DND-41 (cell line): ENCODE results near the gene DRC7.
"Not testable (repeated sequence)": the region's sequence is repeated elsewhere in the genome, so short reads cannot be mapped to it uniquely, and the experiment has no call there.

ENCODE experiments used
- ATAC-seq: fragments of 200-7000 bp; cut with Tn5 transposase; 3 replicates; pipeline ENCODE4 v1.9.1; 2021; ENCODE audit warnings: low read depth; ENCODE audit not compliant: insufficient read depth
- DNase-seq: peaks from one replicate; pipeline ENCODE4 v3.0.0-alpha.2; 2020
- H2AFZ ChIP-seq: 2 replicates; pipeline ENCODE4 v1.6.0; 2012; ENCODE audit warnings: low read depth, low read length
- H3K27ac ChIP-seq: 2 replicates; pipeline ENCODE4 v1.5.1; 2012; ENCODE audit warnings: low read length, inconsistent platforms
- H3K27me3 ChIP-seq: fragments of 200-600 bp; sonication (generic); 2 replicates; pipeline ENCODE4 v1.6.0; 2012; ENCODE audit warnings: low read length, mild to moderate bottlenecking, inconsistent platforms; ENCODE audit not compliant: insufficient read depth, poor library complexity
- H3K36me3 ChIP-seq: 2 replicates; pipeline ENCODE4 v1.5.1; 2012; ENCODE audit warnings: low read length, inconsistent platforms; ENCODE audit not compliant: insufficient read depth
- H3K4me1 ChIP-seq: 2 replicates; pipeline ENCODE4 v1.5.1; 2012; ENCODE audit warnings: mild to moderate bottlenecking, low read length; ENCODE audit not compliant: insufficient read depth
- H3K4me2 ChIP-seq: 2 replicates; pipeline ENCODE4 v1.6.0; 2012; ENCODE audit warnings: mild to moderate bottlenecking, moderate library complexity, low read length, inconsistent platforms; ENCODE audit not compliant: insufficient read depth
- H3K4me3 ChIP-seq, 2 experiments: fragments of 200-600 bp in 1 of 2; shearing (Covaris generic) in 1 of 2; 2 replicates each; pipeline ENCODE4 v1.5.1; 2012 to 2016; ENCODE audit warnings: inconsistent platforms in 2 of 2, low read length in 2 of 2, mild to moderate bottlenecking in 2 of 2, low read depth in 1 of 2, moderate library complexity in 1 of 2
- H3K79me2 ChIP-seq: 2 replicates; pipeline ENCODE4 v1.6.0; 2012; ENCODE audit warnings: low read length, inconsistent platforms; ENCODE audit not compliant: insufficient read depth
- H3K9ac ChIP-seq: 2 replicates; pipeline ENCODE4 v1.6.0; 2012; ENCODE audit warnings: low read depth, mild to moderate bottlenecking, inconsistent platforms, low read length, moderate library complexity
- H3K9me3 ChIP-seq: 2 replicates; pipeline ENCODE4 v1.5.1; 2012; ENCODE audit warnings: low read length, moderate library complexity, mild to moderate bottlenecking, inconsistent platforms; ENCODE audit not compliant: insufficient read depth, severe bottlenecking
- H4K20me1 ChIP-seq: 2 replicates; pipeline ENCODE4 v1.6.0; 2012; ENCODE audit warnings: low read length; ENCODE audit not compliant: insufficient read depth
- EZH2 ChIP-seq: IDR thresholded peaks from 3 replicates; pipeline ENCODE4 v1.6.1; 2012; ENCODE audit warnings: borderline replicate concordance, low read depth, mild to moderate bottlenecking, moderate library complexity, low read length, inconsistent platforms; ENCODE audit not compliant: severe bottlenecking
- TF ChIP-seq, protein P1 (sequence below): IDR thresholded peaks from 2 replicates; pipeline ENCODE4 v1.5.1; 2012; ENCODE audit warnings: borderline replicate concordance, low read length, moderate library complexity, mild to moderate bottlenecking; ENCODE audit not compliant: poor library complexity, severe bottlenecking; ENCODE audit errors: extremely low read depth

Gene DRC7

DNA sequence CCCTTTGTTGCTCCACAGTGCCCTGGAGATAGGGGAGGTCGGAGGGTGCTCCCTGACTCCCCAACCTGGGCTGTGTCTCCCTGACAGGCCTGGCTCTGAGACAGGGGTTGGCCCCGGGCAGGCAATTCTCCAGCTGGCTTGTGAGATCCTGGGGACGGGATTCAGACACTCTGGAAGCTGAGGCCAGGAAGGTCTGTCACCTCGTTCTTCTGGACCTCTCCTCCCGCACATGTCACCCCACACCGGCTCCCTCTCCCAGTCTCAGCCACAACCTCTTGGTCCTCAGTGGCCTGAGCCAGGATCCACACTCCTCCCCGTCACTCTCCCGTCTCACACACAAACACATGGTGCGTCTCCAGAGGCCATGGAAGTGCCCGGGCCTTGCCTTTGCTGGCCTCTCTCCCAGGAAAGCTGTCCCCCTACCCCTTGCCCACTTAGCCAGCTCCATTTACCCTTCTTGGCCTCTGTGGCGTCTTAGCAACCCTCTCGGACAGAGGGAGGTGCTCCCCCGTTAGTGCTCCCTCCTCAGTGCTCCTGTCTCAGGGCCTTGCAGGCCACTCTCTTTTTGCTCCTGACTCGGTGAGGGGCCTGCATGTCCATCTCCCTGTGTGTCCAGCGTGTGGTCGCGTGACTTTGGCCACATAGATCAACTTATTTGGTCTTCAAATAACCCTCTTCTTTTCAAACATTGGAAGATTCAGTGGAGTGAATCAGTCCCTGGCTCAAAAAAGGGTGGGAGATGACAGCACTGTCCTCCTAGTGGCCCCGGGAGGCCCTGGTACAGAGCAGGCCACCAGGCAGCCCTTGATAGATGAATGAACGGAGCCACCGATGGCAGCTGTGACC, 25.8 kb upstream of the DRC7 start:
- H4K20me1 ChIP-seq: no peaks in the 10 kb centered on the region
- H3K4me1 ChIP-seq: no peaks in the 10 kb centered on the region
- no peaks in the 10 kb centered on the region for H3K9me3 ChIP-seq
- DNase-seq (no peak), ATAC-seq (peak; percentile 9; the same call in 1 of the 3 replicates)
- no peak overlapping the region for H3K9ac ChIP-seq
- no peaks in the 10 kb centered on the region for H3K36me3 ChIP-seq
- no peak overlapping the region for H3K4me3 ChIP-seq
- H3K27me3 ChIP-seq: peaks cover 14% of the 10 kb centered on the region
- no peaks in the 10 kb centered on the region for H3K79me2 ChIP-seq
- no peak overlapping the region for H3K4me2 ChIP-seq
- no peak overlapping the region for H3K27ac ChIP-seq
- no peak for TF ChIP-seq EZH2
- H2AFZ ChIP-seq: no peak overlapping the region

DNA sequence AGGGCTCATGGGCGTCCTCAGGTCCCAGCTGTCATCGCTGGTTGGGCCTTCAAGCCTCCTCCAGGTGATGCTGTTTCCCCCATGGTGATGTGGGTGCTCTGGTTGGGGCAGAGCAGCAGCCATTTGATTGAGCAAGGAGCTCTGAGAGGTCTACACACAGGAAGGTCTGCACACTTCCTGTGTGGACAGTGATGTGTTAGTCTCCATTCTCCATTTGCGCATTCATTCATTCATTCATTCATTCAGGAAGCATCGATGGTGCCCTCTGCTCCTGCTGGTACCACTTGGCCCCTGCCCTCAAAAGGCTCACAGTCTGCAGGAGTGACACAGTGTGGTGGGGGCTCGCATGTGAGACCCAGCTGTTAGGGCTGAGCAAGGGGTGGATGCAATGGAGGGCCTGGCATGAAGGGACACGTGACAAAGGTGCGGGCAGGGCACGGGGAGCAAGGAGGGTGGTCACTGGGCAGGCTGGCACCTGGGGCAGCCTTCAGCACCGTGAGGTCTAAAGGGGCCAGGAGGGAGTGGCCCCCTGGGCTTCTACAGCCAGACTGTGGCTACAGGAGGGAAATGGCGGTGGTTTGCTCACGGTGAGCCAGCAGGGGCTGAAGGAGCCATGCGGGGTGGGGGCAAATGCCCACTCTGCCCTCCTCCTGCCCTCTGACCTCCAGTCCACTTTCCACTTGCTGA, 25.0 kb upstream of the DRC7 start:
- Histone ChIP-seq H3K9ac (no peak overlapping the region), H3K27me3 (peaks cover 14% of the 10 kb centered on the region), H4K20me1 (no peaks in the 10 kb centered on the region), H3K4me2 (no peak overlapping the region), H3K4me1 (no peaks in the 10 kb centered on the region), H2AFZ (no peak overlapping the region), H3K4me3 (no peak overlapping the region), H3K79me2 (no peaks in the 10 kb centered on the region), H3K27ac (no peak overlapping the region), H3K9me3 (no peaks in the 10 kb centered on the region), H3K36me3 (no peaks in the 10 kb centered on the region)
- no peak for TF ChIP-seq EZH2
- TF ChIP-seq, protein P1, sequence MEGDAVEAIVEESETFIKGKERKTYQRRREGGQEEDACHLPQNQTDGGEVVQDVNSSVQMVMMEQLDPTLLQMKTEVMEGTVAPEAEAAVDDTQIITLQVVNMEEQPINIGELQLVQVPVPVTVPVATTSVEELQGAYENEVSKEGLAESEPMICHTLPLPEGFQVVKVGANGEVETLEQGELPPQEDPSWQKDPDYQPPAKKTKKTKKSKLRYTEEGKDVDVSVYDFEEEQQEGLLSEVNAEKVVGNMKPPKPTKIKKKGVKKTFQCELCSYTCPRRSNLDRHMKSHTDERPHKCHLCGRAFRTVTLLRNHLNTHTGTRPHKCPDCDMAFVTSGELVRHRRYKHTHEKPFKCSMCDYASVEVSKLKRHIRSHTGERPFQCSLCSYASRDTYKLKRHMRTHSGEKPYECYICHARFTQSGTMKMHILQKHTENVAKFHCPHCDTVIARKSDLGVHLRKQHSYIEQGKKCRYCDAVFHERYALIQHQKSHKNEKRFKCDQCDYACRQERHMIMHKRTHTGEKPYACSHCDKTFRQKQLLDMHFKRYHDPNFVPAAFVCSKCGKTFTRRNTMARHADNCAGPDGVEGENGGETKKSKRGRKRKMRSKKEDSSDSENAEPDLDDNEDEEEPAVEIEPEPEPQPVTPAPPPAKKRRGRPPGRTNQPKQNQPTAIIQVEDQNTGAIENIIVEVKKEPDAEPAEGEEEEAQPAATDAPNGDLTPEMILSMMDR: no peak
- 0 out of 3 replicates have a peak, but pooled peaks have one; percentile 12 for ATAC-seq
- DNase-seq: no peak

DNA sequence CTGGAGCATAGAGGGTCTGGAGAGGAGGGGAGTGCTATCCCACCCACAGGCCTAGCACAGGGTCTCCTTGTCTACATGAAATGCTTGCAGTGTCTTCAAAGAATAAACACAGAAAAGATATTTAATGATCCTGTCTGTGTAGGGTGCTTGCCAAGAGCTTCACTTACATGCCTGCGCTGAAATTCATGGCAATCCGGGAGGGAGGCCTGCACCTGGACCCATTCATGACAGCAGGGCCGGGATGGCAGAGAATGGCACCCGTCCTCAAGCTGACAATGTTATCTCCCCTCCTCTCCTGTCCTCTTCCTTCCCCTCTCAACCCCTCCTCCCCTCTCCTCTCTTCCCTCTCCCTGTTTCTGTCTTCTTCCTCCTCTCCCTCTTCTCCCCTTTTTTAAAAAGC, 24.4 kb upstream of the DRC7 start:
- no peaks in the 10 kb centered on the region for H3K79me2 ChIP-seq
- TF ChIP-seq EZH2: no peak
- TF ChIP-seq, protein P1: no peak
- no peak for DNase-seq
- no peak overlapping the region for H3K9ac ChIP-seq
- no peaks in the 10 kb centered on the region for H3K36me3 ChIP-seq
- no peak overlapping the region for H3K4me2 ChIP-seq
- H3K27ac ChIP-seq: no peak overlapping the region
- no peak overlapping the region for H2AFZ ChIP-seq
- H3K27me3 ChIP-seq: peaks cover 14% of the 10 kb centered on the region
- no peaks in the 10 kb centered on the region for H4K20me1 ChIP-seq
- no peak for ATAC-seq
- H3K4me1 ChIP-seq: no peaks in the 10 kb centered on the region
- no peaks in the 10 kb centered on the region for H3K9me3 ChIP-seq
- no peak overlapping the region for H3K4me3 ChIP-seq

DNA sequence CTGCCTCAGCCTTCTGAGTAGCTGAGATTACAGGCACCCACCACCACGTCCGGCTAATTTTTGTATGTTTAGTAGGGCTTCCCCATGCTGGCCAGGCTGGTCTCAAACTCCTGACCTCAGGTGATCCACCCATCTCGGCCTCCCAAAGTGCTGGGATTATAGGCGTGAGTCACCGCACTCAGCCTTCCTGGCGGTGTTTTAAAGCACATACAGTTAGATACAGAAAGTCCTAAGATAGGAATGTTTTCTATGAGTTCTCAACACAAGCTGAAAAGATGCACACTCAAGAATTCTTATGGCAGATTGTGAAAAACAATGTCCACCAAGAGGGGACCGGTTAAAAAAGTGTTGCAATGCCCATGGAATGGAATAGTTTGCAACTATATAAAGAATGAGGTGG, 23.2 kb upstream of the DRC7 start:
- peaks cover 14% of the 10 kb centered on the region for H3K27me3 ChIP-seq
- not testable (repeated sequence) for ATAC-seq

More for the DNA sequence above, 23.2 kb upstream of the DRC7 start:
- not testable (repeated sequence) for H3K36me3 ChIP-seq, H3K9ac ChIP-seq, DNase-seq, H3K4me3 ChIP-seq, H4K20me1 ChIP-seq, H3K4me1 ChIP-seq, H3K9me3 ChIP-seq, H3K79me2 ChIP-seq, H2AFZ ChIP-seq, H3K4me2 ChIP-seq, H3K27ac ChIP-seq
